Measurements from ENCODE around the gene SPHKAP.

The SPHKAP gene

GRCh38 chr2:228083131-228083530, 98.4 kb downstream of the SPHKAP start:
- Histone ChIP-seq H3K36me3 (ENCODE audit: control insufficient read depth in 2 of 2, insufficient read depth in 1 of 2, low read length in 2 of 2) (no peaks in the 10 kb centered on the region), H3K4me3 (ENCODE audit: low read depth, low read length) (no peak overlapping the region), H3K27ac (ENCODE audit: extremely low read depth, low read depth, low read length) (no peak overlapping the region), H3K9me3 (ENCODE audit: control insufficient read depth, insufficient read depth, low read depth, low read length) (no peaks in the 10 kb centered on the region), H3K4me1 (ENCODE audit: control insufficient read depth, insufficient read depth, low read length) (no peaks in the 10 kb centered on the region)
- TF ChIP-seq ZNF837 (tag by site-specific recombination; IDR thresholded peaks at IDR 0.05) (no peak), TCF7L2 (IDR thresholded peaks at IDR 0.05; ENCODE audit: borderline replicate concordance, low read depth, low read length) (no peak), ZFP3 (tag by site-specific recombination; IDR thresholded peaks at IDR 0.05; ENCODE audit: low read depth) (no peak), ZNF626 (tag by site-specific recombination; IDR thresholded peaks at IDR 0.05) (no peak)
- ChIA-PET CTCF (no interaction called here), POLR2A (no interaction called here)

GRCh38 chr2:228082571-228082970, 98.9 kb downstream of the SPHKAP start:
- H3K9me3 ChIP-seq (ENCODE audit: control insufficient read depth, insufficient read depth, low read depth, low read length) = no peaks in the 10 kb centered on the region
- ChIA-PET CTCF (no interaction called here), POLR2A (no interaction called here)
- H3K4me1 ChIP-seq (ENCODE audit: control insufficient read depth, insufficient read depth, low read length) = no peaks in the 10 kb centered on the region
- TF ChIP-seq PRDM4 (tag by site-specific recombination; IDR thresholded peaks at IDR 0.05) (no peak), ZNF571 (tag by site-specific recombination; IDR thresholded peaks at IDR 0.05) (no peak), ZNF366 (tag by site-specific recombination; conservative IDR thresholded peaks at IDR 0.05) (no peak), ZNF692 (tag by site-specific recombination; IDR thresholded peaks at IDR 0.05) (no peak), ZNF26 (tag by site-specific recombination; IDR thresholded peaks at IDR 0.05) (no peak), ZNF596 (tag by site-specific recombination; IDR thresholded peaks at IDR 0.05) (no peak), ZNF792 (tag by site-specific recombination; IDR thresholded peaks at IDR 0.05) (no peak), ZNF645 (tag by site-specific recombination; IDR thresholded peaks at IDR 0.05) (no peak), PRDM6 (tag by site-specific recombination; IDR thresholded peaks at IDR 0.05) (no peak), ZNF654 (tag by site-specific recombination; IDR thresholded peaks at IDR 0.05; ENCODE audit: low read depth) (no peak), ZSCAN5A (tag by site-specific recombination; IDR thresholded peaks at IDR 0.05) (no peak), RBAK (tag by site-specific recombination; IDR thresholded peaks at IDR 0.05) (no peak), ZNF529 (tag by site-specific recombination; IDR thresholded peaks at IDR 0.05; ENCODE audit: insufficient replicate concordance) (no peak), KLF7 (tag by site-specific recombination; IDR thresholded peaks at IDR 0.05; ENCODE audit: borderline replicate concordance) (no peak), ZBTB10 (tag by site-specific recombination; IDR thresholded peaks at IDR 0.05) (no peak), ZNF184 (tag by site-specific recombination; IDR thresholded peaks at IDR 0.05) (no peak), ZNF510 (tag by site-specific recombination; IDR thresholded peaks at IDR 0.05; ENCODE audit: insufficient replicate concordance) (no peak), ZNF488 (tag by site-specific recombination; IDR thresholded peaks at IDR 0.05) (no peak)
- H3K4me3 ChIP-seq (ENCODE audit: low read depth, low read length) = no peak overlapping the region
- H3K36me3 ChIP-seq (ENCODE audit: control insufficient read depth in 2 of 2, insufficient read depth in 1 of 2, low read length in 2 of 2) = no peaks in the 10 kb centered on the region
- H3K27ac ChIP-seq (ENCODE audit: extremely low read depth, low read depth, low read length) = no peak overlapping the region

Data from HEK293 (cell line).